BE2C (cell line): Measurements from ENCODE around the gene MAPK8IP1.

Source experiments
- DNase-seq: peaks from one replicate; pipeline ENCODE4 v3.0.0-alpha.2; 2020
- H3K27me3 ChIP-seq: fragments of 250-450 bp; sonication (Bioruptor Pico); 2 replicates; pipeline ENCODE4 v1.5.1; 2020; ENCODE audit warnings: mild to moderate bottlenecking
- H3K36me3 ChIP-seq: fragments of 250-450 bp; sonication (Bioruptor Pico); 2 replicates; pipeline ENCODE4 v1.5.1; 2020; ENCODE audit warnings: mild to moderate bottlenecking
- H3K4me1 ChIP-seq: fragments of 250-450 bp; sonication (Bioruptor Pico); 2 replicates; pipeline ENCODE4 v1.5.1; 2020
- H3K4me3 ChIP-seq: 2 replicates; pipeline ENCODE4 v1.5.1; 2011; ENCODE audit warnings: low read depth, low read length
- H3K9me3 ChIP-seq: fragments of 250-450 bp; sonication (Bioruptor Pico); 2 replicates; pipeline ENCODE4 v1.5.1; 2020
- CTCF ChIP-seq: IDR thresholded peaks from 2 replicates; pipeline ENCODE4 v1.5.1; 2012; ENCODE audit warnings: mild to moderate bottlenecking, low read depth, low read length

Gene MAPK8IP1

GRCh38 chr11:45939836-45940235 lies 54.4 kb downstream of the MAPK8IP1 start:
- H3K4me1 ChIP-seq, result no peaks in the 10 kb centered on the region
- no peaks in the 10 kb centered on the region for H3K9me3 ChIP-seq
- DNase-seq, result no peak
- H3K27me3 ChIP-seq, result no peaks in the 10 kb centered on the region
- no peak overlapping the region for H3K4me3 ChIP-seq
- H3K36me3 ChIP-seq, result peaks cover under 1% of the 10 kb centered on the region; the same call in 1 of the 2 replicates
- TF ChIP-seq CTCF, result no peak

GRCh38 chr11:45941285-45941684 lies 55.8 kb downstream of the MAPK8IP1 start:
- DNase-seq, result no peak
- Histone ChIP-seq H3K4me1 (no peaks in the 10 kb centered on the region), H3K4me3 (no peak overlapping the region), H3K36me3 (no peaks in the 10 kb centered on the region), H3K9me3 (no peaks in the 10 kb centered on the region), H3K27me3 (no peaks in the 10 kb centered on the region)
- no peak for TF ChIP-seq CTCF

- no peak for DNase-seq
- no peak for TF ChIP-seq CTCF
- H3K27me3 ChIP-seq, result no peaks in the 10 kb centered on the region
- no peaks in the 10 kb centered on the region for H3K4me1 ChIP-seq
- H3K9me3 ChIP-seq, result no peaks in the 10 kb centered on the region
- H3K4me3 ChIP-seq, result no peak overlapping the region
- peaks cover 3% of the 10 kb centered on the region; the same call in 1 of the 2 replicates for H3K36me3 ChIP-seq
Measured at GRCh38 chr11:45942381-45942780, 56.9 kb downstream of the MAPK8IP1 start.

GRCh38 chr11:45945397-45945999 lies 60.0 kb downstream of the MAPK8IP1 start:
- H3K27me3 ChIP-seq, result no peaks in the 10 kb centered on the region
- no peak for DNase-seq
- no peak for TF ChIP-seq CTCF
- H3K4me1 ChIP-seq, result no peaks in the 10 kb centered on the region
- H3K36me3 ChIP-seq, result peaks cover 9% of the 10 kb centered on the region
- H3K4me3 ChIP-seq, result no peak overlapping the region
- no peaks in the 10 kb centered on the region for H3K9me3 ChIP-seq

GRCh38 chr11:45947885-45948284 lies 62.4 kb downstream of the MAPK8IP1 start:
- no peak for TF ChIP-seq CTCF
- Histone ChIP-seq H3K4me1 (no peaks in the 10 kb centered on the region), H3K4me3 (no peak overlapping the region), H3K9me3 (no peaks in the 10 kb centered on the region), H3K36me3 (peaks cover 9% of the 10 kb centered on the region), H3K27me3 (no peaks in the 10 kb centered on the region)
- DNase-seq, result no peak

- Histone ChIP-seq H3K36me3 (peaks cover 9% of the 10 kb centered on the region), H3K9me3 (no peaks in the 10 kb centered on the region), H3K4me3 (no peak overlapping the region), H3K27me3 (no peaks in the 10 kb centered on the region), H3K4me1 (no peaks in the 10 kb centered on the region)
- TF ChIP-seq CTCF, result no peak
- DNase-seq, result no peak
Measured at GRCh38 chr11:45948356-45948755, 62.9 kb downstream of the MAPK8IP1 start.
